SK-N-MC (cell line): ENCODE results near the gene TBC1D10B.

Experiments used
- DNase-seq: peaks from one replicate; pipeline ENCODE4 v3.0.0-alpha.2; 2011; ENCODE audit warnings: low read depth, low spot score
- H3K27ac ChIP-seq: fragments of 200-600 bp; sonication (generic); 2 replicates; pipeline ENCODE4 v1.5.1; 2016; ENCODE audit warnings: mixed run types
- H3K36me3 ChIP-seq: fragments of 200-600 bp; sonication (generic); 2 replicates; pipeline ENCODE4 v1.6.1; 2017; ENCODE audit warnings: antibody characterized with exemption, low read length, mixed read lengths; ENCODE audit not compliant: insufficient read depth
- H3K4me3 ChIP-seq: fragments of 200-600 bp; sonication (generic); 2 replicates; pipeline ENCODE4 v1.5.1; 2016
- H3K9ac ChIP-seq: fragments of 200-600 bp; sonication (generic); 2 replicates; pipeline ENCODE4 v1.8.0; 2017; ENCODE audit warnings: mixed run types, mixed read lengths; ENCODE audit not compliant: insufficient read length
- H3K9me3 ChIP-seq: fragments of 200-600 bp; sonication (generic); 2 replicates; pipeline ENCODE4 v1.6.1; 2017; ENCODE audit warnings: low read depth, mild to moderate bottlenecking, antibody characterized with exemption, low read length, moderate library complexity, mixed read lengths
- EZH2 ChIP-seq: fragments of 200-600 bp; sonication (generic); IDR thresholded peaks from one replicate; pipeline ENCODE4 v1.6.1; 2017; ENCODE audit warnings: antibody characterized with exemption
- FOXP2 ChIP-seq: optimal IDR thresholded peaks from 2 replicates; pipeline ENCODE3; 2011; ENCODE audit warnings: mild to moderate bottlenecking, moderate library complexity; ENCODE audit not compliant: insufficient read depth; ENCODE audit errors: extremely low read length, control extremely low read depth
- POLR2AphosphoS5 ChIP-seq: IDR thresholded peaks from 2 replicates; pipeline ENCODE4 v1.6.1; 2012; ENCODE audit warnings: mild to moderate bottlenecking, low read depth, low read length, borderline replicate concordance

TBC1D10B gene, protein sequence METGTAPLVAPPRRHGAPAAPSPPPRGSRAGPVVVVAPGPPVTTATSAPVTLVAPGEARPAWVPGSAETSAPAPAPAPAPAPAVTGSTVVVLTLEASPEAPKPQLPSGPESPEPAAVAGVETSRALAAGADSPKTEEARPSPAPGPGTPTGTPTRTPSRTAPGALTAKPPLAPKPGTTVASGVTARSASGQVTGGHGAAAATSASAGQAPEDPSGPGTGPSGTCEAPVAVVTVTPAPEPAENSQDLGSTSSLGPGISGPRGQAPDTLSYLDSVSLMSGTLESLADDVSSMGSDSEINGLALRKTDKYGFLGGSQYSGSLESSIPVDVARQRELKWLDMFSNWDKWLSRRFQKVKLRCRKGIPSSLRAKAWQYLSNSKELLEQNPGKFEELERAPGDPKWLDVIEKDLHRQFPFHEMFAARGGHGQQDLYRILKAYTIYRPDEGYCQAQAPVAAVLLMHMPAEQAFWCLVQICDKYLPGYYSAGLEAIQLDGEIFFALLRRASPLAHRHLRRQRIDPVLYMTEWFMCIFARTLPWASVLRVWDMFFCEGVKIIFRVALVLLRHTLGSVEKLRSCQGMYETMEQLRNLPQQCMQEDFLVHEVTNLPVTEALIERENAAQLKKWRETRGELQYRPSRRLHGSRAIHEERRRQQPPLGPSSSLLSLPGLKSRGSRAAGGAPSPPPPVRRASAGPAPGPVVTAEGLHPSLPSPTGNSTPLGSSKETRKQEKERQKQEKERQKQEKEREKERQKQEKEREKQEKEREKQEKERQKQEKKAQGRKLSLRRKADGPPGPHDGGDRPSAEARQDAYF

DNA sequence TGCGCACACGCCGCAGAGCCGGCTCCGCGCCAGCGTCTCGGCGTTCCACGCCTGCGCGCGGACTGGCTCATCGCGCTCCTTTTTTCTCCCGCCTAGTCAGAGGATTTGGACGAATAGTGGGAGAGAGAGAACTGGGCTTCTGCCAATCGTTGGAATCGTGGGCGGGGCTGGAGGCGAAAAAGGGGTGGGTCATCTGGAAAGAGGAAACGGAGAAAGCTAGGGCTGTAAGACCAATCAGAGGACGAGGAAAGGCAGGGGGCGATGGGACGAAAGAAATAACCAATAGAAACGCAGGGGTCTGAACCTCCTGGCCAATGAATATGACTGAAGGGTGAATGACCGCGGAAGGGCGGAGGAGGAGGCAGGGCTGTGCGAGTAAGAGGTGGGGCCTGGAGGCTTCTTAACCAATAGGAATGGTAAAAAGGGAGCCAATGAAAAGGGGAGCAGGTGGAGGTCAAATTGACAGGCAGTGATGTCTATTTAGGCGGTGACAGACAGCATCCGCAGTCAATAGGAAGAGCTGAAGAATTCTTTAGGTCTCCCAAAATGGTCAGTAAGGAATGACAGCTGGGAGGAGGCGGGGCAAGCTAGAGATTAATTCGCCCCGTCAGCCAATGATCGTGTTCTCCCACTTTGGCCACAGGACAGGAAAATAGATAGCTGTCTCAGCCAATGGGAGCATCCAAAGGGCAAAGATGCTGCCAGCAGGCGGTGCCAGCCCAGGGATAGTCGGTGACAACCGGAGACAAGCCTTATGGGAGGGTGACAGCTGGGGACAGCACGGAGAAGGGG lies at the start of gene TBC1D10B:
TSS of gene TBC1D10B (minus strand) at position 39 of the 792 bp plus-strand sequence. CDS start 311 bp downstream, outside the sequence.
- Histone ChIP-seq H3K36me3 (peaks cover 5% of the 10 kb centered on the region; the same call in 1 of the 2 replicates), H3K9me3 (no peaks in the 10 kb centered on the region), H3K4me3 (peak within 1 kb of the TSS; percentile 82), H3K9ac (peak within 1 kb of the TSS; percentile 78), H3K27ac (peak within 1 kb of the TSS; percentile 63; the same call in 1 of the 2 replicates)
- TF ChIP-seq POLR2AphosphoS5 (peak; percentile 59; the same call in 1 of the 2 replicates), FOXP2 (no peak)
- peak; percentile 100 for DNase-seq

DNA sequence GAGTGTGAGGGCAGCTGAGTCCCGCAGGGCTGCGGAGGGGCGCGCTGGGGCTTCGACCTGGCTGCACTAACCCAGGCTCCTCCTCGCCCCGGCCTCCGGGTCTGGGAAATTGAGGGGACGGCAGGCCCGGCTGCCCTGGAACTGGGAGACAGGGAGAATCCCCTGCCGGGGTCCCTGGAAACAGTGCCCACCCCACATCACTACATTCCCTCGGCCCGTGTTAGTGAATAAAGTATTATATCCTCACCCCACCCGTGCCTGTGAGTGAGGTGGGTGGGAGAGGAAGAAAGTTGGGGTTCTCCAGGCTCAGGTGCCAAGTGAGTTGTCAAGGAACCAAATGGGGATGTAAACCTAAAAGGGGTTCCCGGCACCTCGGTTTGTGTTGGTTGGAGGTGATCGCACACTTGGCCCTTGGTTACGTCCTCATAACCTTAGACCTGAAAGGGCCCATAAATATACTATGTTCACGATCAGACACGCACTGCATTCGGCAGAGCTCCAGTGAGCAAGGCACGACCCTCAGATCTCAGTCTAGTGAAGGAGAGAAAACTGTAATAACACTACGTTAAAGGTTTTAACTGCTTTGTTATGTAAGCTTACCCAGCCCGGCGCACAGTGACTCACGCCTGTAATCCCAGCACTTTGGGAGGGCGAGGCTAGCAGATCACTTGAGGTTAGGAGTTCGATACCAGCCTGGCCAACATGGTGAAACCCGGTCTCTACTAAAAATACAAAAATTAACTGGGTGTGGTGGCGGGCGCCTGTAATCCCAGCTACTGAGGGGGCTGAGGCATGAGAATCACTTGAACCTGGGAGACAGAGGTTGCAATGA lies 48.3 kb upstream of the TBC1D10B start:
- H3K27ac ChIP-seq, result no peak overlapping the region
- DNase-seq, result no peak
- peaks cover 24% of the 10 kb centered on the region for H3K36me3 ChIP-seq
- H3K9me3 ChIP-seq, result no peaks in the 10 kb centered on the region
- peak overlapping the region; percentile 89 for H3K4me3 ChIP-seq
- TF ChIP-seq POLR2AphosphoS5 (no peak), FOXP2 (no peak), EZH2 (no peak)
- peak overlapping the region; percentile 37 for H3K9ac ChIP-seq

DNA sequence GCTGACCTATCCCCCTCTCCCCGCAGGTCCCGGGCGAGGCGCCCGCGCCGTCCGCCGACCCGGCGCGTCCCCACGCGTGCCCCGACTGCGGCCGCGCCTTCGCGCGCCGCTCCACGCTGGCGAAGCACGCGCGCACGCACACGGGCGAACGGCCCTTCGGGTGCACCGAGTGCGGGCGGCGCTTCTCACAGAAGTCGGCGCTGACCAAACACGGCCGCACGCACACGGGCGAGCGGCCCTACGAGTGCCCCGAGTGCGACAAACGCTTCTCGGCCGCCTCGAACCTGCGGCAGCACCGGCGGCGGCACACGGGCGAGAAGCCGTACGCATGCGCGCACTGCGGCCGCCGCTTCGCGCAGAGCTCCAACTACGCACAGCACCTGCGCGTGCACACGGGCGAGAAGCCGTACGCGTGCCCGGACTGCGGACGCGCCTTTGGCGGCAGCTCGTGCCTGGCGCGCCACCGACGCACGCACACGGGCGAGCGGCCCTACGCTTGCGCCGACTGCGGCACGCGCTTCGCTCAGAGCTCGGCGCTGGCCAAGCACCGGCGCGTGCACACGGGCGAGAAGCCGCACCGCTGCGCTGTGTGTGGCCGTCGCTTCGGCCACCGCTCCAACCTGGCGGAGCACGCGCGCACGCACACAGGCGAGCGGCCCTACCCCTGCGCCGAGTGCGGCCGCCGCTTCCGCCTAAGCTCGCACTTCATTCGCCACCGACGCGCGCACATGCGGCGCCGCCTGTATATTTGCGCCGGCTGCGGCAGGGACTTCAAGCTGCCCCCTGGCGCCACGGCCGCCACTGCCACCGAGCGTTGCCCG lies 47.4 kb upstream of the TBC1D10B start:
- TF ChIP-seq POLR2AphosphoS5 (peak; percentile 71; the same call in 1 of the 2 replicates), FOXP2 (no peak)
- peak overlapping the region; percentile 89 for H3K4me3 ChIP-seq
- peak overlapping the region; percentile 73 for H3K9ac ChIP-seq
- H3K9me3 ChIP-seq, result no peaks in the 10 kb centered on the region
- H3K27ac ChIP-seq, result no peak overlapping the region
- peak; percentile 39 for DNase-seq
- H3K36me3 ChIP-seq, result peaks cover 25% of the 10 kb centered on the region

DNA sequence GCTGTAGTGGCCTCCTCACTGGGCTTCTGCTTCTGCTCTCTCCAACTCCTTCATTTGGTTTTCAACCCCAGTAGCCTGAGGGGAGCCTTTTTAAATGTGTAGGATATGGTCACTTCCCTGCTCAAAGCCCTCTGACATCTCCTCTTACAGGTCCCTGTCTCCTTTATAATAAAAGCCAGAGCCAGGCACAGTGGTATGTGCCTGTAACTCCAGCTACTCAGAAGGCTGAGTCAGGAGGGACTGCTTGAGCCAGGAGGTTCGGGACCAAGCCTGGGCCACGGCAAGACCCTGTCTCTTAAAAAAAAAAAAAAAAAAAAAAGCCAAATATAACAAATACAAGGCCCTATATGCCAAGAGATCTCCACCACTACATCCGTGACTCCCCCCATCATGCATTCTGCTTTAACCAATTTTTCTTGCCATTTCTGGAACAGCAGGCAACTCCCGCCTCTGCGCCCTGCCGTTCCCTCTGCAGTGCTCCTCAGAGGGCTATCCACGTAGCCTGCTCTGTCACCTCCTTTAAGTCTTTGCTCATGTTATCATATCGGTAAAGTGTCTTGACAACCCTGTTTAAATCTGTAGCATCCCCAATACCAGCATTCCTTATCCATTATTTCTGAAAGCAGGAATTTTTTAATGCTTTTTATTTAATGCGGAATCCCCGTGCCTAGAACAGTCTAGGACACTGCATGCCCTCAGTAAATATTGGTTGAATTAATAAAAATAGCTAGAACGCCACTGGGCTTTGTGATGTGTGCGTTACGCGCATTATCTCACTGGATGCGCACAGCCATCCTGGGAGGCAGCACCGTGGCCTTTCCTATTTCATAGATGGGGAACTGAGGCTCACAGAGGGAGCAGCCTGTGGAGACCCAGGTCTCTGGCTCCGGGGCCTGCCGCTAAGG lies 46.6 kb upstream of the TBC1D10B start:
- no peak overlapping the region for H3K27ac ChIP-seq
- peak overlapping the region; percentile 89 for H3K4me3 ChIP-seq
- TF ChIP-seq EZH2 (no peak), POLR2AphosphoS5 (no peak), FOXP2 (no peak)
- DNase-seq, result no peak
- H3K9me3 ChIP-seq, result no peaks in the 10 kb centered on the region
- peak overlapping the region; percentile 73 for H3K9ac ChIP-seq
- H3K36me3 ChIP-seq, result peaks cover 18% of the 10 kb centered on the region

DNA sequence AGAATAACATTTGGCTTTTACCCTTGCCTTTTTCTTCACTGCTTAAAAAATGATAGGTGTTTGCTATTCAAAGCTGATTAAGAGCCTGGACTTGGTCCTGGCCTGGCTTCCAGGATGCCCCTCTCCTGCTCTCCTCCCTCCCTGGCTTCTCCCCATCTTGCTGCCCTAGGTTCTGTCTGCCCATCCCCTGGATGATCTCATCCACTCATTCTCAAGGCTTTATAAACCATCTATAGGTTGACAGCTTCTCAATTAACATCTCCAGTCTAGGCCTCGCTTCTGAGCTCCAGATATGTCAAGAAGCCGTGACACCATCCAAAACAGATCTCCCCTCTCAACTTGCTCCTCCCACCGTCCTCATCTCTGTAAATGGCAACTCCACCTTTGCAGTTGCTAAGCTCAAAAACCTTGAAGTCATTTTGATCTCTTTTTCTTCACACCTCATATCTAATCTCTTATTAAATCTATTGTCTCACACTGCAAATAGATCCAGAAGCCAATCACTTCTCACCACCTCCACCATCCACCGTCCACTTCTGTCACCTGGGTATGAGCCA lies 45.8 kb upstream of the TBC1D10B start:
- no peak for DNase-seq
- Histone ChIP-seq H3K36me3 (peaks cover 14% of the 10 kb centered on the region), H3K4me3 (no peak overlapping the region), H3K27ac (no peak overlapping the region), H3K9me3 (no peaks in the 10 kb centered on the region), H3K9ac (no peak overlapping the region)
- no peak for TF ChIP-seq POLR2AphosphoS5

DNA sequence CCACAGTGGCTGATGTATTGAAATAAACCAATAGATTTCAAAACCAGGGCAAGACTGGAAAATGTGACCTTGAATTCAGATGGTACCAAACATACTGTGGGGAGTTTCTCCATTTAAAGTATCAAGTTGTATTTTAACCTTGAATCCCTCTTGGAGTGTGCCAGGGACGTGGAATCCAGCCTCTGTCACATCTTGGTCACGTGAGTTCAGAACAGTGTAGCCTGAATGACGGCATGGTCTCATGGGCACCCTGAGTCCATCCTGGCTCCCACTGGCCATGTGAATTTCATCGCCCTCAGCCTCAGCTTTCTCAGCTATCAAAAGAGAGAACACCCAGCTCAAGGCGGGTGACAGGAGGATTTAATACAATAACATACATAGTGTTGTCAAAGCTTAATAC lies 43.9 kb upstream of the TBC1D10B start:
- Histone ChIP-seq H3K9me3 (no peaks in the 10 kb centered on the region), H3K27ac (no peak overlapping the region), H3K4me3 (no peak overlapping the region), H3K9ac (no peak overlapping the region), H3K36me3 (peaks cover 10% of the 10 kb centered on the region)
- no peak for DNase-seq
- no peak for TF ChIP-seq FOXP2
- TF ChIP-seq POLR2AphosphoS5, result no peak
